Thyroid gland (tissue), 4 donors: ENCODE results near the gene MRPL33.

Source experiments
- POLR2A ChIP-seq, 2 donors: fragments of 450-650 bp; IDR thresholded peaks; one replicate each; pipeline ENCODE4 v1.6.1; 2017; ENCODE audit warnings: antibody characterized with exemption in 2 of 2, mild to moderate bottlenecking in 2 of 2, moderate library complexity in 1 of 2
- TF ChIP-seq, protein P1 (sequence below), 6 experiments: fragments of 200-600 bp in 3 of 6; fragments of 450-650 bp in 3 of 6; sonication (generic) in 3 of 6; IDR thresholded peaks; one replicate each; pipeline ENCODE4 v1.5.1; 2016 to 2019; ENCODE audit warnings: antibody characterized with exemption in 6 of 6, mild to moderate bottlenecking in 2 of 6, inconsistent platforms in 1 of 6, moderate library complexity in 1 of 6

DNA sequence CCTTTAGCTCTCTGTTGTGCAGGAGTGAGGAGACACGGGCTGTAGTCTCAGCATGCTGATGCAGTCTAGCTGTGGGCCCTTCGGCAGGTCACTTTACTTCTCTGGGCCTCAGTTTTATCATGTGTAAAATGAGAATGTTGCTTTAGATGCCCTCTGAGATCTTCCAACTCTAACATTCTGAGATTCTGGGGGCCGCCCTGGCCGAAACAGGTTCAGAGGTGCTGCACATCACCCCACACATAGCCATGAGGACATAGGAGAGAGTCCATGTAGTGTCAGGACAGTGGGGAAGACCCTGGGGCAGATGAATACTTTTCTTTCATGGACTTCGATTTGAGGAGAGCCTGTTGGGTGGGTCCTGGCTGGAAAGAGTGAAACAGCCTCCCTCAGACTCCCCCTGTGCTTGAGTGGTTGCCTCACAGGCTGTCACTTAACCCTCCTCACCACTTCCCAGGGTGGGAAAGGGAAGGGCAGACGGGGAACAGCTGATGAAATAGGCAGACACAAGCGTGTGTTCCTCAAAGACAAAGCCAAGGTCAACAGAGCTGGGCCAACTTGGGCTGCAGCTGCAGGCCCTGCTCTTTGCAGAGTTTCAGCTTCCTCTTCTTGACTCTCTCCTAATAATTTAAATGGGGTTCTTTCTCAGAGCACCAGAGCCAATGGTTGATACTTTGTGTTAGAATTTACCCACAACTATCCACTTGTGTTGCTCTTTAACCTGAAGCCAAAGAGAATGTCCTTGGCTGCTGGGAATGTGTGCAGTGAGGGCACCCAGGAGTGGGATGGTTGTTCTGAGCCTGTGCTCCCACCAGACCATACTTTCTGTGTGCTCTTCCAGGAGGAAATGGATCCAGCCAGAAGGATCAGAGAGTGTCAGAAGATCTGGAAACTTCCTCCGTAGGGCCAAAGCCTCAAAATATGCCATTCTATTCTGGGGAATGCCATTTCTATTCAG lies 14.7 kb upstream of the MRPL33 start:
- TF ChIP-seq, protein P1, sequence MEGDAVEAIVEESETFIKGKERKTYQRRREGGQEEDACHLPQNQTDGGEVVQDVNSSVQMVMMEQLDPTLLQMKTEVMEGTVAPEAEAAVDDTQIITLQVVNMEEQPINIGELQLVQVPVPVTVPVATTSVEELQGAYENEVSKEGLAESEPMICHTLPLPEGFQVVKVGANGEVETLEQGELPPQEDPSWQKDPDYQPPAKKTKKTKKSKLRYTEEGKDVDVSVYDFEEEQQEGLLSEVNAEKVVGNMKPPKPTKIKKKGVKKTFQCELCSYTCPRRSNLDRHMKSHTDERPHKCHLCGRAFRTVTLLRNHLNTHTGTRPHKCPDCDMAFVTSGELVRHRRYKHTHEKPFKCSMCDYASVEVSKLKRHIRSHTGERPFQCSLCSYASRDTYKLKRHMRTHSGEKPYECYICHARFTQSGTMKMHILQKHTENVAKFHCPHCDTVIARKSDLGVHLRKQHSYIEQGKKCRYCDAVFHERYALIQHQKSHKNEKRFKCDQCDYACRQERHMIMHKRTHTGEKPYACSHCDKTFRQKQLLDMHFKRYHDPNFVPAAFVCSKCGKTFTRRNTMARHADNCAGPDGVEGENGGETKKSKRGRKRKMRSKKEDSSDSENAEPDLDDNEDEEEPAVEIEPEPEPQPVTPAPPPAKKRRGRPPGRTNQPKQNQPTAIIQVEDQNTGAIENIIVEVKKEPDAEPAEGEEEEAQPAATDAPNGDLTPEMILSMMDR (IDR thresholded peaks at IDR 0.05), result no peak
- no peak for TF ChIP-seq POLR2A (IDR thresholded peaks at IDR 0.05)
